NCI-H1417 (cell line): ENCODE data around the gene GSTA4.
A peak's percentile ranks its signal among the peaks of the same experiment; 100 is the strongest.
"Not testable (repeated sequence)": the region's sequence is repeated elsewhere in the genome, so short reads cannot be mapped to it uniquely, and the experiment has no call there.

ENCODE experiments used
- DNase-seq, 3 experiments: peaks; one replicate each; lab custom pipeline; 2025; lab: John Stamatoyannopoulos, UW

GSTA4 gene

DNA sequence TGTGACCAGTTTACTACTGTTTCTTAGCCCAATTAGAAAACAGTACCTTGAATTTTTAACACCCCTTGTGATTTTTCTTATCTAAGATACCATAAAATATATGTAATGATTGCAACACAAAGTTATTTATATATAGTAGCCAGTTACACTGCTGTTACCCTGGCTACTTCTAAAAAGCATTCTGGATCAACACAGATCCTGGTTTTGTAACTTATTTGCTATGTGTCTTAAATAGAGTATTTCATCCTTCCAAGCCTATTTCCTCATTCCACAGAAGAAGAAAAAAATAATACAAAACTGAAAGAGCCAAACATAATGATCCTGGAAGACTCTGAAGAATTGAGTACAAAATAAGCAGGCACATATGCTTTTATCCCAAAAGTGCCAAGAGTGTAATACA lies 19.0 kb upstream of the GSTA4 start:
- no peak for DNase-seq

- peak in 2 of 3 experiments; percentile 22 to 60 for DNase-seq
Measured at GRCh38 chr6:53011979-53012378, 16.9 kb upstream of the GSTA4 start.

DNA sequence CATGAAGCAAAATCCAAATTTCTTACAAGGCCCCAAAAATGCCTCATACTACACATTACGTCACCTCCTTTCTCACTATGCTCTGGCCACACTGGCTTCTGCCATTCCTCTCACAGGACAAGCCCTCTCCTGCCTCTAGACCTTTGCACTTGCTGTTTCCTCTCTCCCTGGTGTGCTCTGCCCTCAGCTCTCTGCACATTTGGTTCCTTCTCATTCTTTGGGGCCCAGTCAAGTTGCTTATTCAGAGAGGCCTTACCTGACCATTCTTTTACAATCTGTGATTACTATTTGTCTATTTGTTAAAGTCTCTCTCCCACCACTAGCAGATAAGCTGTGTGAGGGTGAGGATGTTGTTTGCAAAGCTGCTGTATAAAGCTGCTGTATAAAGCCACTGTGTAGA lies 15.4 kb upstream of the GSTA4 start:
- no peak for DNase-seq

DNA sequence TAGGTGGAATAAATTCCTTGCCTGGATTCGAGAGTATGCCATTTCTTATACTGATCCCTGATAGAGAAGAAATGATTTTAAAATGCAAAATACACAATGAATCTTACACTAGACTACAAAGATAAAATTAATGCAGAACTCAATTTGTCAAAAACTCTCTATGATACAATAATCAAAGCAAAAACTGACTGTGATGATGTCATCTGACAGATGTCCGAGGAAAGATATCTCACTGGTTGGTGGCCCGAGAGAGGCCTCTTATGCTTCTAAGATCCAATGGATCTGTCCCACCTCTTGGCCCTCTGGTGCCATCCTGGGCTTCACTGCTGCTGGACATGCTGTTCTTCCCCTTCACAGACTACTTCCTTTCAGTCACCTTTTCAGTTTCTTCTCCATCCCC lies 14.4 kb upstream of the GSTA4 start:
- no peak for DNase-seq

- DNase-seq = no peak
Measured at GRCh38 chr6:53009056-53009455, 14.0 kb upstream of the GSTA4 start.

- DNase-seq = not testable (repeated sequence)
Measured at GRCh38 chr6:53008192-53008687, 13.2 kb upstream of the GSTA4 start.

DNA sequence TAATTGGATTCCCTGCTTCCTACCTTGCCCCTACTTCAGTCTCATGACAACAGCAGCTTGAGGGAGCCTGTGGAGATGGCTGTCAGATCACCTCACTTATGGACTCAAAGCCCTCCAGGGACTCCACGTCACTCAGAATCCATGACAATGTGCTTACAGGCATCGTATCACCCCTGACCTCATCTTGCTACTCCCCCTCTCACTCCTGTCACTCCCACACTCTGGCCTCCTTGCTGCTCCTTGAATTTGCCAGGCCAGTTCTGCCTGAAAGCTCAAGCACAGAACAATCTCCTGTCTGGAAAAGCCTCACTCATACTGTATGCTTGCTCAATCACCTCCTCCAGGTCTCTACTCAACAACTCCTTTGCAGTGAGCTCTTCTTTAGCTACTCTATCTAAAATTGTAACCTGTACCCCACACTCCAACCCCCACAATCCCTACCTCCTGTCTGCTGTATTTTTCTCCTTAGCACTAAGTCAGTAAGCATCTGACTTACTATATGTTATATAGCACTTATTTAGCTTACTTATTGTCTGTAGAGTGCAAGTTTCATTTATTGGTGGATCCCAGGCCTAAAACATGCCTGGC lies 10.7 kb upstream of the GSTA4 start:
- no peak for DNase-seq

DNA sequence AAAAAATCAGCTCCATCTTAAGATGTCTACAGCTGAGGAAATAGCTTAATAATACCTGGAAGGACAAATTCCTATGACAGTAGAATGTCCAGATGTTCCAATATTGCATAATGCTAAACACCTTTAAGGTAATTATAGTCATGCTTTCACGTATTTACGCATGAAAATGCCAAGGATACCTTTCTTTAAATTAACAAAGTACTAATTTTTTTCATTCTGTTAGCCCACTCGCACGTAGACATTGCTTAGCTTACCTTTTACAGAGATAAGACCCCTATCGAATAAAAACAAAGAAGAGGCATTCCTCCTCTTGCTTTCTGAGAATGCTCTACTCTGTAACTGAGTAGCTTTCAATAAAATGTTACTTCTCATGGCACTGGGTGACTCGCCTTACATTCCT lies 4.4 kb upstream of the GSTA4 start:
- no peak for DNase-seq

GRCh38 chr6:52998603-52999002 lies 3.5 kb upstream of the GSTA4 start:
- peak in 1 of 3 experiments; percentile 25 for DNase-seq

GRCh38 chr6:52995913-52996645 lies 995 bp upstream of the GSTA4 start:
- peak in 1 of 3 experiments; percentile 1 for DNase-seq

- peak in 2 of 3 experiments; percentile 54 to 92 for DNase-seq
Measured at GRCh38 chr6:52994839-52995088, 320 bp downstream of the GSTA4 start.

DNA sequence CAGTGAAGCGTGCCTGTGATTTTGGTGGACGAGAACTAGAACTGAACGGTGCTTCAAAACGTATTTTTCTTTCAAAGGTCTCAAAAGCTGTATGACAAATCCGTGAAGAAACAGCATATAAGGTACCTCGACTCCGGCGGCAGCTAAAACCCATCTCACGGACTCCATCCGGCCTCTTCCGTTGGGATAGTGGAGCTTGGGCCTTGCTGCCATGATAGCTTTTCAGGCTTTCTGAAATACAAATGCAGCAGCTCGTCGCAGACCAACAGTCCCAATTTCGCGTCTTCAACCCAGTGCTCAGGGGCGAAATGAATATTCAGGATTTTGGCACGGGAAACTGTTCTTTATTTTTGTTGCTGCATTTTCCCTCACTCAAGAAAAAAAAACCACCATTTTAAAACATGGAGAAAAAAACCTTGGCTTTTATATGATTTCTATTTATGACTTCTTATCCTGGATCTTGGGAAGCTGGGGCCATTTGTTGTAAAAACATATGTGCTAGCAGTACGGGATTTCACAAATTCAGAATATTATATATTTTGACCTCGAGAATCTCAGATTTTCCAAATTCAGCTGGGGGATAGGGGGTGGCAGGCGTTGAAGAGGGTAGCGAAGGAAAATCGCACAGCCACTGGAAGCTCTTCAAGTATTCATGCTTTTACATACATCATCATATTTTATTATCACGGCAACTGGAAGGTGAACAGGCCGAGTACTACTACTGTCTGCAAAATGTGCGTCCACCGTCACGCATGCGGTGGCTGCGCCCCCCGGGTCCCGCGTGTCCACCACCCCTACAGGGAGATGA lies 849 bp downstream of the GSTA4 start:
- DNase-seq = peak; percentile 54 to 77 (median 62)

DNA sequence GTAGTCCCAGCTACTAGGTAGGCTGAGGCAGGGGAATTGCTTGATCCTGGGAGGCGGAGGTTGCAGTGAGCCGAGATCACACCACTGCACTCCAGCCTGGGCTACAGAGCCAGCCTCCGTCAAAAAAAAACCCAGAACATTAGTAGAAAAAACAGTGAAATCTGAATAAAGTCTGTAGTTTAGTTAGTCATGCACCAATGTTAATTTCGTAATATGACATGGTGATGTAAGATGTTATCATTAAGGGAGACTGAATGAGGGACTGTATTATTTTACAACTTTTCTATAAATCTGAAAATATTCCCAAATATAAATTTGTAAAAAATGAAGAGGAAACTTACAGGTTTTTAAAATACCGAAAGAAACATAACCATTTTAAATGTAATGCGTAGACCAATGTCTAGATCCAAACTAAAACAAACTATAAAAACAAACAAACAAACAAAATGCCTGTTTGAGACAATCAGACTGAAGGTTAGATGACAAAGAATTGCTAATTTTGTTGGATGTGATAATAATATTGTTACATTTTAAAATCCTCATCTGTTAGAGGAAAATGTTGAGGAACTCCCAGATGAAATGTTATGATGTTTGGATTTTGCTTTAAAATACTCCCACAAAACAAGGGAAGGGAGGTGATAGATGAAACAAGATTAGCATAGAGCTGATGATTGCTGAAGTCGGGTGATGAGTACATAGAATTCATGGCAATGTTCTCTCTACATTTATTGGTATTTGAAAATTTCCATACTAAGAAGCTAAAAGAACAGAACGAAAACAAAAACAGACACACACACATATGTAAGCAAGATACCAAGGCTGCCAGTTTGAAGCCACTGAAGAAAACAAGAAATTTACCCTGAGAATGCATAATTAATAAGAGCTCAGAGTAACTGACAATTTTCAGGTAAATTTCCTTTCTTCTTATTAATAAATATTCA lies 1.8 kb downstream of the GSTA4 start:
- DNase-seq = peak in 1 of 3 experiments; percentile 63

DNA sequence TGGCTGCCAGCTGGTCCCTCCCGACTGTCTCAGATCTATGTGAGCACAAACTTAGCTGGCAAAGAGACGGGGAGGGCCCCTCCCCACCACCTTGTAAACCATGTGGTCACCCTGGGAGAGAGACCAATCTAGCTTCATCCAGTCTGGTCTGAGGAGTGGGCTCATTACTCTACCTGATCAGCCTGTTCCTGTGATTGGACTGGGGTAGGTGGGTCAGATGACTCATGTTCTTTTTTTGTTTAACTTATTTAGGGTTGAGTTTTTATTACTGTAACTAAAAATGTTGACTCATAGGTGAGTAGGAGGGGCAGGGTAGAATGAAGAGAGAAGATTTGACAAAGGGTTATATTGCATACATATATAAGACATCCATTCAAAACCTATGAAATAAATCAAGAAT lies 4.7 kb downstream of the GSTA4 start:
- no peak for DNase-seq

GRCh38 chr6:52985228-52985627 lies 9.9 kb downstream of the GSTA4 start:
- DNase-seq = no peak

GRCh38 chr6:52984247-52984646 lies 10.8 kb downstream of the GSTA4 start:
- peak in 1 of 3 experiments; percentile 7 for DNase-seq

- DNase-seq = no peak
Measured at GRCh38 chr6:52983159-52983848, 11.8 kb downstream of the GSTA4 start.

DNA sequence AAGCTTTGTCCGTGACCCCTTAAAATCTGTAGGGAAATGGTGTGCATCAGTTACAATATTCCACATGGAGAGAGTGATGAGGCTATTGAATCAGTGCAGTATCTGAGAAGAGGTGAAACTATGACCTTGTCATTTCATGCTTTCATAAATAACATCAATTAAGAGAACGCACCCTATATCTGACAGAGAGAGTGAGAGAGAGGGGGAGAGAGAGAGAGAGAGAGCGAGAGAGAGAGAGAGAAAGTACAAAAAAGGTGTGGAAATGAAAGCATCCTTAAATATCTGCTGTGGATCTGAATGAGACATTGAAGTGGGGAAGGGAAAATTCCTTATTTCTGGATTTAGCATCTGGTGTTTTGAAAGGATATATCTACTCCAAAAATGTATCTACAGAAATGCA lies 12.4 kb downstream of the GSTA4 start:
- no peak for DNase-seq

DNA sequence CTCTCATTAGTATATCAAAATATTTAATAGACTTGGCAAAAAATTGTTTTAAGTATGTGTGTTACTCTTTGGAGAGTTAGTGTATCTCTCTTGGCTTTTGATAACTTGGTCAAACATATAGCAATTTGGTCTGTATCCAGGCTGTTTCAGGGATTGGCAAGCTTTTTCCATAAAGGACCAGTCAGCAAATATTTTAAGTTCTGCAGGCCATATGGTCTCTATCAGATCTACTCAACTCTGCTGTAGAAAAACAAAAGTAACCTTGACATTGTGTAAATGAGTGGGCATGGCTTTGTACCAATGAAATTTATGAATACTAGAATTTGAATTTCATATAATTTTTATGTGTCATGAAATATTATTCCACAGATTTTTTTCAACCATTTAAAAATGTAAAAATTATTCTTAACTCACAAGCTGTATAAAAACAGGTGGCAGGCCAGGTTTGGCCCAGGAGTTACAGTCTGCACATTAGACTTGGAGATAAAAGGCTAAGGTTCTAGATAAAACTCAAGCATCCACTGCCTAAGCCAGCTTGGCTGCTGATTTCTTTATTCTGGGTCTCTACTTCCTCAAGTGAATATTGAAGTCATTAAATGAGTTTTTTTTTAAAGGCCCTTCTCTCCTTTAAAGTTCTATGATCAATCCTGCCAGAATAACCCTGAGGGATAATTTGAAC lies 13.7 kb downstream of the GSTA4 start:
- DNase-seq = no peak

- DNase-seq = no peak
Measured at GRCh38 chr6:52976591-52977035, 18.5 kb downstream of the GSTA4 start.

DNA sequence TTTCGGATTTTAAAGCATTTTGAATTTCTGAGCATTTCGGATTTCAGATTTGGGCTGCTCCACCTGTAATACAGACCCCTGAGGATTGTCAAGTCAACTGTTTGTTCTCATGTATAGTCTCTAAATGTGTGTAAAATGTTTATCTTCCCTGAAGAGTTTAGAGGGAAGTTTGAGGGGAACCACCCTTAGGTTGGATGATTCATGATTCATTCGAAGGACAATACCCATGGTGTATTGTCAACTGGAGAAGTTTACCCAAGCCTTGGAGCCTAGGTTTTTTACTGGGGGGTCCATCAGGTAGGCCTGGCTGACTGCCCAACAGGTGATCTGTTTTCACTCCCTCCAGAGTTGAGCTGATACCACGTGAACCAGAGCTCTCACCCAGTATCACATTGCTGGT lies 18.9 kb downstream of the GSTA4 start:
- no peak for DNase-seq
